ENCODE measurements around the gene LRRC7.
"Not testable (repeated sequence)": the region's sequence is repeated elsewhere in the genome, so short reads cannot be mapped to it uniquely, and the experiment has no call there.

LRRC7 gene

GRCh38 chr1:69878338-69878737, 310.6 kb downstream of the LRRC7 start:
- DNase-seq (ENCODE audit: low read depth in 2 of 2): no peak

GRCh38 chr1:69888016-69888415, 320.3 kb downstream of the LRRC7 start:
- DNase-seq (ENCODE audit: low read depth in 2 of 2): not testable (repeated sequence)

- DNase-seq (ENCODE audit: low read depth in 2 of 2): no peak
These were observed 320.9 kb downstream of the LRRC7 start for GRCh38 chr1:69888657-69889056.

- no peak for DNase-seq (ENCODE audit: low read depth in 2 of 2)
These were observed 330.8 kb downstream of the LRRC7 start for GRCh38 chr1:69898403-69898947.

GRCh38 chr1:69911301-69911801, 343.6 kb downstream of the LRRC7 start:
- no peak for DNase-seq (ENCODE audit: low read depth in 2 of 2)

- no peak for DNase-seq (ENCODE audit: low read depth in 2 of 2)
These were observed 346.3 kb downstream of the LRRC7 start for GRCh38 chr1:69913977-69914376.

GRCh38 chr1:69914976-69915765, 347.4 kb downstream of the LRRC7 start:
- DNase-seq (ENCODE audit: low read depth in 2 of 2): no peak

GRCh38 chr1:69919129-69919921, 351.6 kb downstream of the LRRC7 start:
- DNase-seq (ENCODE audit: low read depth in 2 of 2): no peak

- no peak for DNase-seq (ENCODE audit: low read depth in 2 of 2)
These were observed 352.2 kb downstream of the LRRC7 start for GRCh38 chr1:69919922-69920273.

- DNase-seq (ENCODE audit: low read depth in 2 of 2): no peak
These were observed 352.7 kb downstream of the LRRC7 start for GRCh38 chr1:69920426-69920825.

- no peak for DNase-seq (ENCODE audit: low read depth in 2 of 2)
These were observed 353.8 kb downstream of the LRRC7 start for GRCh38 chr1:69921486-69921885.

GRCh38 chr1:69928234-69928633, 360.5 kb downstream of the LRRC7 start:
- DNase-seq (ENCODE audit: low read depth in 2 of 2): not testable (repeated sequence)

- DNase-seq (ENCODE audit: low read depth in 2 of 2): no peak
These were observed 361.8 kb downstream of the LRRC7 start for GRCh38 chr1:69929308-69930057.

GRCh38 chr1:69930396-69930795, 362.7 kb downstream of the LRRC7 start:
- no peak for DNase-seq (ENCODE audit: low read depth in 2 of 2)

GRCh38 chr1:69932760-69933159, 365.0 kb downstream of the LRRC7 start:
- DNase-seq (ENCODE audit: low read depth in 2 of 2): no peak

GRCh38 chr1:69940231-69940630, 372.5 kb downstream of the LRRC7 start:
- no peak for DNase-seq (ENCODE audit: low read depth in 2 of 2)

GRCh38 chr1:69940816-69941215, 373.1 kb downstream of the LRRC7 start:
- DNase-seq (ENCODE audit: low read depth in 2 of 2): no peak

- no peak for DNase-seq (ENCODE audit: low read depth in 2 of 2)
These were observed 375.3 kb downstream of the LRRC7 start for GRCh38 chr1:69943030-69943429.

- DNase-seq (ENCODE audit: low read depth in 2 of 2): no peak
These were observed 379.2 kb downstream of the LRRC7 start for GRCh38 chr1:69946935-69947334.

- DNase-seq (ENCODE audit: low read depth in 2 of 2): no peak
These were observed 380.1 kb downstream of the LRRC7 start for GRCh38 chr1:69947837-69948236.

GRCh38 chr1:69952676-69953075, 385.0 kb downstream of the LRRC7 start:
- DNase-seq (ENCODE audit: low read depth in 2 of 2): no peak

GRCh38 chr1:69962452-69962851, 394.7 kb downstream of the LRRC7 start:
- DNase-seq (ENCODE audit: low read depth in 2 of 2): not testable (repeated sequence)

All from activated CD4-positive, alpha-beta T cell treated with anti-CD3 and anti-CD28 coated beads for 24 hours (primary cell).